Gastroesophageal sphincter (tissue), 4 donors: ENCODE measurements around the gene PIGO. TPM values are rescaled to one million over a fixed set of nuclear protein-coding genes. Genes with fewer than 3 reads are reported as not detected.

Experiments
- ATAC-seq: fragments of 150-250 bp; one replicate; pipeline ENCODE4 v1.9.1; 2016; ENCODE audit warnings: mild to moderate bottlenecking, moderate library complexity
- H3K27ac ChIP-seq, 4 donors: fragments of 200-600 bp; sonication (generic) in 3 of 4; 1 replicate in 3 of 4; 2 replicates in 1 of 4; pipeline ENCODE4 v1.5.1; 2016 to 2019
- H3K27me3 ChIP-seq: fragments of 200-600 bp; sonication (generic); one replicate; pipeline ENCODE4 v1.5.1; 2019
- H3K36me3 ChIP-seq, 2 donors: fragments of 200-600 bp; sonication (generic); one replicate each; pipeline ENCODE4 v1.5.1; 2019; ENCODE audit warnings: control low read depth in 1 of 2
- H3K4me1 ChIP-seq, 3 donors: fragments of 200-600 bp; sonication (generic); 1 replicate in 2 of 3; 2 replicates in 1 of 3; pipeline ENCODE4 v1.5.1; 2016 to 2019; ENCODE audit warnings: control low read depth in 2 of 3
- H3K4me3 ChIP-seq, 2 donors: fragments of 200-600 bp; sonication (generic); one replicate each; pipeline ENCODE4 v1.5.1; 2019; ENCODE audit warnings: mild to moderate bottlenecking in 1 of 2, moderate library complexity in 1 of 2
- H3K9me3 ChIP-seq, 3 donors: fragments of 200-600 bp; sonication (generic); one replicate each; pipeline ENCODE4 v1.5.1; 2017 to 2019; ENCODE audit warnings: control low read depth in 2 of 3
- EP300 ChIP-seq: sonication (generic); formaldehyde crosslinking; IDR thresholded peaks from one replicate; pipeline ENCODE4 v1.6.1; 2017; ENCODE audit warnings: antibody characterized with exemption, mild to moderate bottlenecking
- POLR2A ChIP-seq, 2 donors: fragments of 450-650 bp; IDR thresholded peaks; one replicate each; pipeline ENCODE4 v1.6.1; 2017; ENCODE audit warnings: antibody characterized with exemption in 2 of 2, mild to moderate bottlenecking in 2 of 2, moderate library complexity in 1 of 2
- POLR2AphosphoS5 ChIP-seq: sonication (generic); formaldehyde crosslinking; IDR thresholded peaks from one replicate; pipeline ENCODE4 v1.6.1; 2017; ENCODE audit warnings: antibody characterized with exemption
- WGBS, 2 donors: methylation state at CpG; one replicate each; pipeline ENCODE4 v1.1.5; 2018; ENCODE audit warnings: low coverage in 1 of 2; 5-methylcytosine and 5-hydroxymethylcytosine counted together
- total RNA-seq, 4 donors: library from RNA; depleted of rRNA; stranded (reverse); fragments of >200 nt; gene quantifications; one replicate each; pipeline ENCODE4 v1.1.0, GENCODE V29; 2016
- TF ChIP-seq, protein P1 (sequence below), 4 experiments: fragments of 200-600 bp in 2 of 4; fragments of 450-650 bp in 2 of 4; sonication (generic) in 1 of 4; IDR thresholded peaks; one replicate each; pipeline ENCODE4 v1.5.1; 2017 to 2019; ENCODE audit warnings: antibody characterized with exemption in 4 of 4, mild to moderate bottlenecking in 2 of 4, moderate library complexity in 2 of 4

PIGO gene
- total RNA-seq, 4 donors from 2014 or later: 6.5 to 11.4 (median 9.9) TPM

DNA sequence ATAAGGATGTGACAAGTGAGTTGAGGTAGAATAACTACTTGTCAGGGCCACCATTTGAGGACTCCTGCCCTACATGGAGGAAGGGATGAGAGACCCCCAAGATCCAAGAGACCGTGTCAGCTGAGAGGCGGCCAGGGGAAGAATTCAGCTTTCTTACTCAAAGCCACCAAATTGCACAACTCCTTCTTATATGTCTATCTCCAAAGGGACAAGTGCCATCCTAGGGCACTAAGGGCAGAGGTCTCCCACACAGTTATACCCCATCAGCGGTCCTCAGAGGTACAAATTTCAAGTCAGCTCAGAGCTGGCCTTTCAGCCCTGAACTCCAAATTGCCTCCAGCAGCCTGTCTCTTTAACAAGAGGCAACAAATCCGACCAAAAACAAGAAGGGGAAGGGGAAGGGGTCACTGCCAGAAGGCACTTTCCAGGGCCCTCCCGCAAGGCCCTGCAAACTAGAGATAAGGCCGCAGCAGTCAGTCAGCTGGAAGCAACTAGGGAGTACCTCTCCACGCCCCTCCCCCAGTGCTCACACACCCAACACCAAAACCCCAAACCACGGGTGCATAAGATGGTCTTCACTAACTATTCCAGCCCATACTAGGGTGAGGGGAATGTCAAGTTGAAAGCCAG is 12.7 kb upstream of the PIGO start:
- Histone ChIP-seq H3K9me3 (no peaks in the 10 kb centered on the region), H3K36me3 (peaks cover 0 to 47% of the 10 kb centered on the region in 2 donors), H3K4me3 (no peak overlapping the region), H3K4me1 (peaks cover 1 to 50% (median 25%) of the 10 kb centered on the region in 3 donors), H3K27me3 (no peaks in the 10 kb centered on the region), H3K27ac (no peak overlapping the region)
- ATAC-seq: no peak
- WGBS, 2 donors: 76 to 80% methylated on average over 1 to 5 of the region's 8 CpGs
- TF ChIP-seq POLR2AphosphoS5: no peak
- no peak for TF ChIP-seq POLR2A (IDR thresholded peaks at IDR 0.05)
- TF ChIP-seq, protein P1, sequence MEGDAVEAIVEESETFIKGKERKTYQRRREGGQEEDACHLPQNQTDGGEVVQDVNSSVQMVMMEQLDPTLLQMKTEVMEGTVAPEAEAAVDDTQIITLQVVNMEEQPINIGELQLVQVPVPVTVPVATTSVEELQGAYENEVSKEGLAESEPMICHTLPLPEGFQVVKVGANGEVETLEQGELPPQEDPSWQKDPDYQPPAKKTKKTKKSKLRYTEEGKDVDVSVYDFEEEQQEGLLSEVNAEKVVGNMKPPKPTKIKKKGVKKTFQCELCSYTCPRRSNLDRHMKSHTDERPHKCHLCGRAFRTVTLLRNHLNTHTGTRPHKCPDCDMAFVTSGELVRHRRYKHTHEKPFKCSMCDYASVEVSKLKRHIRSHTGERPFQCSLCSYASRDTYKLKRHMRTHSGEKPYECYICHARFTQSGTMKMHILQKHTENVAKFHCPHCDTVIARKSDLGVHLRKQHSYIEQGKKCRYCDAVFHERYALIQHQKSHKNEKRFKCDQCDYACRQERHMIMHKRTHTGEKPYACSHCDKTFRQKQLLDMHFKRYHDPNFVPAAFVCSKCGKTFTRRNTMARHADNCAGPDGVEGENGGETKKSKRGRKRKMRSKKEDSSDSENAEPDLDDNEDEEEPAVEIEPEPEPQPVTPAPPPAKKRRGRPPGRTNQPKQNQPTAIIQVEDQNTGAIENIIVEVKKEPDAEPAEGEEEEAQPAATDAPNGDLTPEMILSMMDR (IDR thresholded peaks at IDR 0.05): no peak
- TF ChIP-seq EP300: no peak

DNA sequence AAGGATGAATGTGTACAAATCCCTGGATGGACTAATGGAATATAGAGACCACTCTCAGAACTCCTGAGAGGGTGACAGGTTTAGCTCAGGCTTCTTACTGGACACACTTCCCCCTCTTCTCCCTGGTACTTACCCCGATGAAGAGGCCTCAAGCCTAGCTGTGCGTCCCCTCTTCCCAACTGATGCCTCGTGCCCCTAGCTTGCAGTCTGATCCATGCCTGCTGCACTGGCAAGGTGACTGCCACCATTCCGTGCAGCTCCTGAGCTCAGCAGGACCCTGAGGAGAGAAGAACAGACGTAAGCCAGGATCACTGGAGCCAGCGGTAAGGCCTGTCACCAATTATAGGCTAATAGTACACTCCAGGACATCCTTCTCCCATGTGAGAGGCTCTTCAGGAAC is 12.1 kb upstream of the PIGO start:
- TF ChIP-seq POLR2AphosphoS5 (no peak), EP300 (no peak), POLR2A (IDR thresholded peaks at IDR 0.05) (no peak)
- TF ChIP-seq, protein P1 (IDR thresholded peaks at IDR 0.05): no peak
- no peaks in the 10 kb centered on the region for H3K27me3 ChIP-seq
- WGBS, 2 donors: 75 to 93% methylated on average over 2 to 3 of the region's 6 CpGs
- H3K27ac ChIP-seq: no peak overlapping the region
- H3K9me3 ChIP-seq: no peaks in the 10 kb centered on the region
- H3K4me3 ChIP-seq: no peak overlapping the region
- peaks cover 0 to 50% (median 23%) of the 10 kb centered on the region in 3 donors for H3K4me1 ChIP-seq
- H3K36me3 ChIP-seq: peaks cover 0 to 48% of the 10 kb centered on the region in 2 donors
- no peak for ATAC-seq

DNA sequence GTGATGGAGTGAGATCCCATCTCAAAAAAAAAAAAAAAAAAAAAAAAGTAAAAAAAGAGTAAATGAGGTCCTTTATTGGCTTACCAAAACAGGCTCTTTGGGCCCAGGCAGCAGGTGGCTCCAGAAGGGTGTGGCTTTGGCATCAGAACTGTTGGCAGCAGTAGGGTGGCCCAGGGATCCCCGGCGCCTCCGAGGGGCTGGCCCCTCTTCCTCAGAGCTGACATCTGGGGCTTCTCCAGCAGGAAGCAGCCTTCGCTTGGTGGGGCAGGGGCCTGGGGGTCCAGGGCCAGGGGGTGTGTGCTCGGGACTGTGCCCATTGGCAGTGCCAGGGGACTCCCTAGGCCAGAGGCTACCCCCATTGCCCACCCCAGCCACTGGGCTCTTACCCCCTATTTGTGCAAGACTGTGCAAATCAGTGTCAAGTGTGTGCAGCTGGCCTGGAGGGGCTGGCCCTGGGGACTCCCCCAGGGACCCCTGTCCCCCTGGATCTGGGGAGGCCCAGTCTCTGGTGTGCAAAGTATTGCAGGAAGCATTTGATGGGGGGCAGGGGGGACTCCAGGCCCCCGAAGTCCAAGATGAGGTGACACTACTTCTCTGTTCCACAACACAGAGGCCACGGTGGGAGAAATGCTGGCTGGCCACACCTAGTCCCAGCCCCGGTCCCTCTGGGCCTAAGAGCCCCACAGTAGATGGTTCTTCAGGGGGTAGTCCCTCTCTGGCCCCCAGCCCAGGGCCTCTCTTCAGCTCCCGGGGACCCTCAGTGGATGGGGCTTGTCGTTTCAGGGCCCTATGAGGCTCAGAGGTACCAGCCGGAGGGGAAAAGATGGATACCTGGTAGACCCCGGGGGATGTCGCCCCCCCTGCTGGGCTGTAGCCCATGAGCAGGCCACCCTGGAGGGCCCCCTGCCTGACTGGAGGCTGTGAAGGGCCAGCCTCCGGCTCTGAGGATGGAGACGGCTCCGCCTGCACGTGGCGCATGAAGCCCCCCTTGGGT is 11.2 kb upstream of the PIGO start:
- Histone ChIP-seq H3K27me3 (no peaks in the 10 kb centered on the region), H3K4me3 (no peak overlapping the region), H3K9me3 (no peaks in the 10 kb centered on the region), H3K4me1 (peaks cover 0 to 45% (median 23%) of the 10 kb centered on the region in 3 donors), H3K36me3 (peaks cover 0 to 48% of the 10 kb centered on the region in 2 donors), H3K27ac (no peak overlapping the region)
- no peak for ATAC-seq
- TF ChIP-seq POLR2AphosphoS5 (no peak), EP300 (no peak), POLR2A (IDR thresholded peaks at IDR 0.05) (no peak)
- TF ChIP-seq, protein P1 (IDR thresholded peaks at IDR 0.05): no peak
- WGBS, 2 donors: 56 to 92% methylated on average over 3 to 4 of the region's 18 CpGs

DNA sequence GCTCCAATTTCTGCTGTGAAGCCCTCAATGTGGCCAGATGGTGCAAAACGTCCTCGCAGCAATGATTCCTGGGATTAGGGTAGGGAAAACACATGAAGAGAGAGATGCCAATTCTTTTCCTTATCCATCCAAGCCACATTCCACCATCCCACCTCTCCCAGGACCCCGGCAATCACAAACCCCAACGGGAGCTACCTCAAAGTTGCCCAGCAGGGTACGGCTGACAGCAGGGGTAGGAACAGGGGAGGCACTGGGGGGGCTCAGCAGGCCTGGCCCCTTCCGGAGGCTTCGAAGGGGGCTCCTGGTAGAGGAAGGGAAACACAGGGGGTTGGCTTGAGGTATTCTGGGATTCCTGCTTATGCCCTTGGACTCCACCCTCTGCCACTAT is 9.9 kb upstream of the PIGO start:
- no peak for ATAC-seq
- Histone ChIP-seq H3K27me3 (no peaks in the 10 kb centered on the region), H3K4me1 (peaks cover 0 to 47% (median 24%) of the 10 kb centered on the region in 3 donors), H3K9me3 (no peaks in the 10 kb centered on the region), H3K36me3 (peaks cover 0 to 52% of the 10 kb centered on the region in 2 donors), H3K4me3 (no peak overlapping the region), H3K27ac (no peak overlapping the region)
- 75 to 100% methylated on average over 1 to 2 of the region's 7 CpGs for WGBS, 2 donors
- TF ChIP-seq EP300: no peak
- TF ChIP-seq, protein P1 (IDR thresholded peaks at IDR 0.05): no peak
- TF ChIP-seq POLR2AphosphoS5: no peak
- TF ChIP-seq POLR2A (IDR thresholded peaks at IDR 0.05): no peak
